GM12878 (cell line): ENCODE data around the gene SHISAL2B.

Source experiments
- CTCF ChIP-seq, 3 experiments: IDR thresholded peaks in 2 of 3; conservative IDR thresholded peaks in 1 of 3; 2 replicates each; pipeline ENCODE4 v1.5.1; 2011; ENCODE audit warnings: low read depth in 3 of 3, low read length in 3 of 3, mild to moderate bottlenecking in 3 of 3, control low read depth in 2 of 3, moderate library complexity in 2 of 3, inconsistent platforms in 1 of 3, mixed read lengths in 1 of 3; ENCODE audit not compliant: control insufficient read depth in 2 of 3, insufficient read depth in 1 of 3; ENCODE audit errors: extremely low read depth in 1 of 3
- EP300 ChIP-seq, 2 experiments: fragments of 150-350 bp in 1 of 2; IDR thresholded peaks; 2 replicates each; pipeline ENCODE4 v1.6.1; 2011 to 2012; ENCODE audit warnings: low read depth in 2 of 2, low read length in 2 of 2, borderline replicate concordance in 1 of 2, improper control_type of control experiment in 1 of 2, inconsistent platforms in 1 of 2; ENCODE audit not compliant: control insufficient read depth in 1 of 2
- MXI1 ChIP-seq: fragments of 150-350 bp; IDR thresholded peaks from 2 replicates; pipeline ENCODE4 v1.6.1; 2011; ENCODE audit warnings: low read depth, mild to moderate bottlenecking, inconsistent platforms, low read length, improper control_type of control experiment
- POLR2A ChIP-seq: IDR thresholded peaks from 2 replicates; pipeline ENCODE4 v1.6.1; 2011; ENCODE audit warnings: low read depth, mild to moderate bottlenecking, low read length
- SUZ12 ChIP-seq: fragments of 200-600 bp; sonication (generic); IDR thresholded peaks from one replicate; pipeline ENCODE4 v1.6.1; 2018; ENCODE audit warnings: antibody characterized with exemption, mild to moderate bottlenecking; ENCODE audit not compliant: unreplicated experiment

GRCh38 chr5:64665243-64665642 lies 25.1 kb upstream of the SHISAL2B start:
- TF ChIP-seq MXI1: no peak
- no peak for TF ChIP-seq EP300 (IDR thresholded peaks at IDR 0.05; ENCODE audit: borderline replicate concordance in 1 of 2, control insufficient read depth in 1 of 2, low read depth in 2 of 2, low read length in 2 of 2)
- no peak for TF ChIP-seq POLR2A
- no peak for TF ChIP-seq CTCF (IDR thresholded peaks at IDR 0.05 in 2 of 3, conservative IDR thresholded peaks at IDR 0.05 in 1 of 3; ENCODE audit: control insufficient read depth in 2 of 3, extremely low read depth in 1 of 3, insufficient read depth in 1 of 3, low read depth in 3 of 3, low read length in 3 of 3)
- no peak for TF ChIP-seq SUZ12
